ENCODE measurements around the gene BCL2.

The BCL2 gene

GRCh38 chr18:63154350-63155152 lies 165.0 kb downstream of the BCL2 start:
- DNase-seq = no peak

- DNase-seq = no peak
Measured at GRCh38 chr18:63152791-63153190, 166.8 kb downstream of the BCL2 start.

- DNase-seq = peak; percentile 80
Measured at GRCh38 chr18:63152096-63152495, 167.5 kb downstream of the BCL2 start.

- DNase-seq = no peak
Measured at GRCh38 chr18:63151539-63151938, 168.0 kb downstream of the BCL2 start.

- no peak for DNase-seq
Measured at GRCh38 chr18:63150942-63151421, 168.6 kb downstream of the BCL2 start.

GRCh38 chr18:63150326-63150725 lies 169.2 kb downstream of the BCL2 start:
- DNase-seq = no peak

GRCh38 chr18:63149302-63149587 lies 170.3 kb downstream of the BCL2 start:
- no peak for DNase-seq

GRCh38 chr18:63148449-63149301 lies 170.9 kb downstream of the BCL2 start:
- no peak for DNase-seq

GRCh38 chr18:63147973-63148372 lies 171.6 kb downstream of the BCL2 start:
- no peak for DNase-seq

- no peak for DNase-seq
Measured at GRCh38 chr18:63146828-63147409, 172.7 kb downstream of the BCL2 start.

- no peak for DNase-seq
Measured at GRCh38 chr18:63145851-63146555, 173.6 kb downstream of the BCL2 start.

GRCh38 chr18:63145166-63145850 lies 174.3 kb downstream of the BCL2 start:
- no peak for DNase-seq

GRCh38 chr18:63144748-63145147 lies 174.8 kb downstream of the BCL2 start:
- no peak for DNase-seq

GRCh38 chr18:63143330-63143771 lies 176.2 kb downstream of the BCL2 start:
- DNase-seq = no peak

GRCh38 chr18:63142594-63143225 lies 176.9 kb downstream of the BCL2 start:
- DNase-seq = no peak

GRCh38 chr18:63141778-63142176 lies 177.8 kb downstream of the BCL2 start:
- DNase-seq = peak; percentile 33

- DNase-seq = no peak
Measured at GRCh38 chr18:63140997-63141777, 178.4 kb downstream of the BCL2 start.

- no peak for DNase-seq
Measured at GRCh38 chr18:63140038-63140450, 179.5 kb downstream of the BCL2 start.

- DNase-seq = peak; percentile 34
Measured at GRCh38 chr18:63138436-63139340, 180.9 kb downstream of the BCL2 start.

- DNase-seq = peak; percentile 64
Measured at GRCh38 chr18:63137999-63138435, 181.6 kb downstream of the BCL2 start.
